MM.1S (cell line): ENCODE data around the gene RTN4RL2.

Experiments used
- EZH2 ChIP-seq: fragments of 300-600 bp; sonication (generic); optimal IDR thresholded peaks from 2 replicates; pipeline ENCODE3; 2017; ENCODE audit warnings: low read depth, mild to moderate bottlenecking, antibody characterized with exemption, low read length, mixed read lengths
- TF ChIP-seq, protein P1 (sequence below): fragments of 300-600 bp; sonication (generic); IDR thresholded peaks from 2 replicates; pipeline ENCODE4 v1.5.1; 2016; ENCODE audit warnings: antibody characterized with exemption, low read length, mixed read lengths

DNA sequence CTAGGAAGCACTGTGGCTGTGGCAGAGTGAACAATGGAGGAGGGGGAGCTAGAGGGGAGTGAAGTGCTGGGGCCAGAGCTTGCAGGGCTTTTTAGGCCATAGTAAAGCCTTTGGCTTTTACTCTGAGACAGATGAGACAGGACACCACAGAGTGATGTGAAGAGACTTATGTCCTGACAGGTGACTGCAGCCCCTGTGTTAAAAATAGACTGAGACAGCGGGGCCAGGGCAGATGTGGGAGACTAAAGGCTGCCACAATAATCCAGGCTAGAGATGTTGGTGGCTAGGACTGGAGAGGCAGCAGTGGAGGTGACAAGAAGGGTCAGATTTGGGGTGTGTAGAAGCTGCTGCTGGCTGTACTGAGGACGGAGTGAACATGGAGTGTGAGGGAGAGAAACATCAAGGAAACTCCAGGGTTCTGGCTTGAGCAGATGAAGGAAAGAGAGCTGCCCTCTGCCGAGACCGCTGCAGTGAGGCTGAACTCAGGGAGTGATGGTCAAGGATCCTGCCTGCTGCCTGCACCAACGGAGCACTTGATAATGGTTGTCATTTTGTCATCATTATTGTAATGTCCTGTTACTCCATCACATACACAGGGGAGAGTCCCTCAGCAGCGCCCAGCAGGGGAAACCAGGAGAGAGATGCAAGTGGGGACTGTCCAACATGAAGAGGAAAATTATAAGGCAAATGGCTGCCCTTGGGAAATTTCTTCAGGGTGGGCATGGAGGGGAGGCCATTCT, 27.8 kb downstream of the RTN4RL2 start:
- TF ChIP-seq, protein P1, sequence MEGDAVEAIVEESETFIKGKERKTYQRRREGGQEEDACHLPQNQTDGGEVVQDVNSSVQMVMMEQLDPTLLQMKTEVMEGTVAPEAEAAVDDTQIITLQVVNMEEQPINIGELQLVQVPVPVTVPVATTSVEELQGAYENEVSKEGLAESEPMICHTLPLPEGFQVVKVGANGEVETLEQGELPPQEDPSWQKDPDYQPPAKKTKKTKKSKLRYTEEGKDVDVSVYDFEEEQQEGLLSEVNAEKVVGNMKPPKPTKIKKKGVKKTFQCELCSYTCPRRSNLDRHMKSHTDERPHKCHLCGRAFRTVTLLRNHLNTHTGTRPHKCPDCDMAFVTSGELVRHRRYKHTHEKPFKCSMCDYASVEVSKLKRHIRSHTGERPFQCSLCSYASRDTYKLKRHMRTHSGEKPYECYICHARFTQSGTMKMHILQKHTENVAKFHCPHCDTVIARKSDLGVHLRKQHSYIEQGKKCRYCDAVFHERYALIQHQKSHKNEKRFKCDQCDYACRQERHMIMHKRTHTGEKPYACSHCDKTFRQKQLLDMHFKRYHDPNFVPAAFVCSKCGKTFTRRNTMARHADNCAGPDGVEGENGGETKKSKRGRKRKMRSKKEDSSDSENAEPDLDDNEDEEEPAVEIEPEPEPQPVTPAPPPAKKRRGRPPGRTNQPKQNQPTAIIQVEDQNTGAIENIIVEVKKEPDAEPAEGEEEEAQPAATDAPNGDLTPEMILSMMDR = no peak
- TF ChIP-seq EZH2 = no peak
